NB4 (cell line): ENCODE results near the gene DMRTB1.

Experiments
- DNase-seq: peaks from one replicate; pipeline ENCODE4 v3.0.0; 2010; ENCODE audit warnings: low read depth
- H3K4me3 ChIP-seq: one replicate; pipeline ENCODE4 v1.5.1; 2011; ENCODE audit warnings: mild to moderate bottlenecking, low read depth, low read length, moderate library complexity
- MYC ChIP-seq: IDR thresholded peaks from 2 replicates; pipeline ENCODE4 v1.6.1; 2011; ENCODE audit warnings: low read depth, low read length
- POLR2A ChIP-seq: IDR thresholded peaks from 2 replicates; pipeline ENCODE4 v1.6.1; 2011; ENCODE audit warnings: mild to moderate bottlenecking; ENCODE audit not compliant: insufficient read length; ENCODE audit errors: extremely low read depth
- TF ChIP-seq, protein P1 (sequence below): IDR thresholded peaks from 2 replicates; pipeline ENCODE4 v1.6.1; 2011; ENCODE audit warnings: low read depth, low read length
- TF ChIP-seq, protein P2 (sequence below): IDR thresholded peaks from one replicate; pipeline ENCODE4 v1.5.1; 2012; ENCODE audit warnings: low read depth, low read length

Gene DMRTB1

DNA sequence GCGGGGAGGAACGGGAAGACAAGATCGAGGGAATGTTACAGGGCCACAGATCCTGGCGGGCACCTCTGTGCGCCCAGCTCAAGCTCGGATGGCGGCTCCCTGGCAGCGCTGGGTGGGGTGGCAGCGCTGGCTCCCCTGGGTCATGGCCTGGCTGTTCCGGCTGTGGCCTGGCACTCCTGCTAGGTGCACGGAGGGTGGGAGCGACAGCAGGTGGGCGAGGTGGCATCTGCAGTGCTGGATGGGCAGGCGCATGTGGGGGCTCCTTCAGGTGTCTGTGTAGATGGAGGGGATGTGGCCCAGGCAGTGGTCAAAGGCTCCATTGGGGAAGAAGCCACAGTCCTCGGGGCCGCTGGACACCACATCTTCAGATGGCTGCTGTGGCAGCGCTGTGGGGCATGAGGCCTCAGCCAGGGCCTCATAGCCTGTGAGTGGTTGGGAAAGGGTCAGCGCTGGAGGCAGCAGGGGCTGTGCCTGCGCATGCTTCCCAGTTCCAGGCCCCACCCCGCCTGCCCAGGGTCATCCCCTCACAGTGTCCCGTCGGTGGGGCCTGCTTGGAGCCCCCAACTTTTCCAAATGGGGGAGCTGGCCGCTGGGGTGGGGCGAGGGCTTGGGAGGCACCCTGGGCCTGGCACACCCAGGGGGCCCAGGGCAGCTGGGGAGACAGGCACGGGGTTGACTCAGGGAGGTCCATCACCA lies 47.3 kb downstream of the DMRTB1 start:
- no peak for DNase-seq
- TF ChIP-seq, protein P1, sequence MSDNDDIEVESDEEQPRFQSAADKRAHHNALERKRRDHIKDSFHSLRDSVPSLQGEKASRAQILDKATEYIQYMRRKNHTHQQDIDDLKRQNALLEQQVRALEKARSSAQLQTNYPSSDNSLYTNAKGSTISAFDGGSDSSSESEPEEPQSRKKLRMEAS: no peak
- TF ChIP-seq POLR2A (no peak), MYC (no peak)
- TF ChIP-seq, protein P2, sequence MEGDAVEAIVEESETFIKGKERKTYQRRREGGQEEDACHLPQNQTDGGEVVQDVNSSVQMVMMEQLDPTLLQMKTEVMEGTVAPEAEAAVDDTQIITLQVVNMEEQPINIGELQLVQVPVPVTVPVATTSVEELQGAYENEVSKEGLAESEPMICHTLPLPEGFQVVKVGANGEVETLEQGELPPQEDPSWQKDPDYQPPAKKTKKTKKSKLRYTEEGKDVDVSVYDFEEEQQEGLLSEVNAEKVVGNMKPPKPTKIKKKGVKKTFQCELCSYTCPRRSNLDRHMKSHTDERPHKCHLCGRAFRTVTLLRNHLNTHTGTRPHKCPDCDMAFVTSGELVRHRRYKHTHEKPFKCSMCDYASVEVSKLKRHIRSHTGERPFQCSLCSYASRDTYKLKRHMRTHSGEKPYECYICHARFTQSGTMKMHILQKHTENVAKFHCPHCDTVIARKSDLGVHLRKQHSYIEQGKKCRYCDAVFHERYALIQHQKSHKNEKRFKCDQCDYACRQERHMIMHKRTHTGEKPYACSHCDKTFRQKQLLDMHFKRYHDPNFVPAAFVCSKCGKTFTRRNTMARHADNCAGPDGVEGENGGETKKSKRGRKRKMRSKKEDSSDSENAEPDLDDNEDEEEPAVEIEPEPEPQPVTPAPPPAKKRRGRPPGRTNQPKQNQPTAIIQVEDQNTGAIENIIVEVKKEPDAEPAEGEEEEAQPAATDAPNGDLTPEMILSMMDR: no peak
- no peak overlapping the region for H3K4me3 ChIP-seq

DNA sequence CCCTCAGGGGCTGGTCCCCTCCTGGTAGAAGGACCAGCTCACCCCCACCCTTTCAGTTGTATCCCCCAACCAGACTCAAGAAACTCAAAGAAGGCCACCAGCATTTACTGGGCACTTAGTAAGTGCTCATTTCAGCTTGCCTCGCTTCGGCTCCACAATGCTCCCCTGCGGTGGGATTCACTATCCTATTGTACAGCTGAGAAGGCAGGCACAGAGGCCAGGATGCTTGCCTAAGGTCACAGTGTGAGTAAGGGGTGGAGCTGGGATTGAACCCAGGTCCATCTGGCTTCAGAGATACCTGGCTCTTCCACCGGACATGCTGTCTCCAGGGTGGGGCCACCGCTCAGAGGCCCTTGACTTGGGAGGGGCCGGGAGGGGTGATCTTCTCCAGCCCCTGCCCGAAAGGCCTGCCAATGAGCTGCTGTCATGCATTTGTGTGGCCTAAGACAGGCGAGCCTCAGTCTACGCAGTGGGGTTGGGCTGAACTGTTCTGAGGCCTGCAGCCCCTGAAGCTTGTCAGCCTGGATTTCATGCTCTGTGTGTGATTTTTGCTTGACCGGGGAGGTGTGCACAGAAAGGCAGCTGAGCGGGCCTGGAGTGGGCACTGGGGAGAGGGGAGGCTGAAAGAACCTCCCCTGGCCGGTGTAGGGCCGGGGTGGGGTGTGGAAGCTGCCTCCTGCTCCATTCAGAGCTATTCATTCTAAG lies 48.1 kb downstream of the DMRTB1 start:
- no peak overlapping the region for H3K4me3 ChIP-seq
- DNase-seq: no peak
- TF ChIP-seq MYC: no peak
- TF ChIP-seq, protein P1: no peak
- TF ChIP-seq POLR2A: no peak
- TF ChIP-seq, protein P2: no peak

DNA sequence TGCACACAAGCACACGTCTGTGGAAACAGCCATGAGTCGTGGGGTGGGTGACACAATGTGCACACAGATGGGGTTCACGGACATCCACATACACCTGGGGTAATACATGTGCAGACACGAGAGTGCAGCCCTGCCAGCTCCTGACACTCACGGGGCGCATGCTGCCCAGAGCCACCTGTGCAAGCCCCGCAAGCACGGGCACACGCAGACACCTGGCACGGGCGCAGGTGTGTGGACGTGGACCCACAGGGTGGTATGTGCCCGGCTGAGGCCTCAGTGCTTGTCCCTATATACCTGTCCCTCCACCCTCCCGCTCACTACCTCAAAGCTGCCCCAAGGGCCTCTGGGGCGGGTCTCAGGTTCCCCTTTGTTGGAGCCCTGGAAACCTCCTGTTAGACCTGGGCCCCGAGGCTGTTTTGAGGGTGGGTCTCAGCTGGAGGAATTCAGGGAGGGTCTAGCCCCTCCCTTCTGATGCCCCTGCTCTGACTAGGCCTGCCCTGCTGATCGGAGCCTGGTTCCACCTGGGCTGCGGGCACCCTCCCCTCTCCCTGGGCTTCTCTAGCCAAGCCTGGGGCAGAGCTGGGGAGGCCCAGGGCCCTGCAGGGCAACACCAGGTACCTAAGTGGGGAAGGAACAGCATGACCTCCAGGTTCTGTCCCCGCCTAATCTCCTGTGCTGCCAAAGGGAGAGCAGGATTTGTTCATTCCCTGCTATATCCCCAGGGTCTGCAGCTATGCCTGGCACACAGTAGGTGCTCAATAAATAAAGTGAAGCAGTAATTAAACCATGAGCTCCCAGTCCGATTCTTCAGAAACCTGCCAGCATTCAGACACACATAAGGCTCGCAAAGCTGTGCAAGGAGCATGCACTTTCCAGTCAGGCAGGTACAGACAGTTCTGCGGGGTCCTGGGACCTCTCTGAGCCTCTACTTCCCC lies 49.1 kb downstream of the DMRTB1 start:
- no peak overlapping the region for H3K4me3 ChIP-seq
- TF ChIP-seq, protein P2: no peak
- no peak for TF ChIP-seq MYC
- TF ChIP-seq, protein P1: no peak
- no peak for TF ChIP-seq POLR2A
- DNase-seq: no peak

DNA sequence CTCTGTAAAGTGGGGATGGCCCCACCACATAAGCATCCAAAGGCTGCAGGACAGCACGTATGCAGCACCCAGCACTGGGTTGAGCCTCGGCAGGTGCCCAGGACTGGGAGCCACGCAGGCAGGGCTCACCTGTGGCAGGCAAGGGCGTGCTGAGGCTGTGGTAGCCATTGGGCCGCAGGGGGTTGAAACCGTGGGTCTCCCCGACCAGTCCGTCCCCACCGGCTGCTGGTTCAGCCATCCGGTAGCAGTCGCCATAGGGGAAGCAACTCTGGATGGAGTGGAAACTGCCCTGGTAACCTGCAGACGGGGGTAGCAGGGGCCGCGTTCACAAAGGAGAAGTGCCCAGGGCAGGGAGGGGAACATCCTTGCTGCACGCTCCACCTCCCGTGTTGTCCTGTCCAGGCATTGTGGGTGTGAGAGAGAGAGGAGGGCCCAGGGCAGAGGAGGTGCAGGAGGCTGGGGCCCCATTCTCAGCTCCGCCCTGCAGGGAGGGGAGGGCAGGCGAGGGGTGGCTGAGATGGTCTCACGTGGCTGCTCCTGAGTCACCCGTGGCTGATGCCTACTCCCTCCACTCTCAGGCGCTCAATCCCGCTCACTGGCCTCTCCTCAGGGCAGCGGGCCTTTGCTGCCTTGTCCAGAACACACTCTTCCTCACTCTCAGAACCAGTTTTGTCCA lies 49.9 kb downstream of the DMRTB1 start:
- DNase-seq: peak; percentile 20
- no peak overlapping the region for H3K4me3 ChIP-seq
- TF ChIP-seq POLR2A: no peak
- TF ChIP-seq, protein P1: no peak
- TF ChIP-seq MYC: no peak
- TF ChIP-seq, protein P2: no peak

DNA sequence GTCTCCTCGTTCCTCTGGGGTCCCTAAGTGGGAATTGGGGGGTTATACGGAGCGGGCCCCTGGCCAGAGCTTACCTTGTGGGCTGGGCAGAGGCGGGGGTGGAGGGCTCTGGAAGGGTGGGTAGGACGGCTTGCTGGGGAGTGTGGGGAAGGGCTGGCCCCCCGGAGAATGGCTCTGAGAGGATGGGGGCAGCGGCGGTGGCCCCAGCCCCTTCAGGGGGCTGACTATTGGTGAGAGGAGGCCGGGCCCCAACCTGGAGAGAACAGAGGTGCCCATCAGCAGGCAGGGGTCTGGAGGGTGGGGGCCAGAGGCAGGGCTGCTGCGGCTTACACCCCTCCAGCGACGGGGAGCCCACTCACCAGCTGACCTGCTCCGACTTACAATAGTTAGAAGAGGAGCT lies 50.6 kb downstream of the DMRTB1 start:
- DNase-seq: no peak
- H3K4me3 ChIP-seq: no peak overlapping the region
- TF ChIP-seq, protein P1: no peak
- TF ChIP-seq POLR2A (no peak), MYC (no peak)
- TF ChIP-seq, protein P2: no peak
